GM12892 (cell line): ENCODE data around the gene INPP4B.

Experiments
- DNase-seq: peaks from one replicate; pipeline ENCODE4 v3.0.0; 2011; ENCODE audit not compliant: insufficient read length
- FAIRE-seq: peaks from 2 replicates; lab custom pipeline; 2011; peaks lifted over from hg19 to GRCh38; lab: Jason Lieb, UNC
- POLR2A ChIP-seq: IDR thresholded peaks from 2 replicates; pipeline ENCODE4 v1.6.1; 2011; ENCODE audit warnings: low read depth, low read length, control low read depth
- POLR2AphosphoS5 ChIP-seq: IDR thresholded peaks from 2 replicates; pipeline ENCODE4 v1.6.1; 2011; ENCODE audit warnings: low read depth, low read length, control low read depth
- TAF1 ChIP-seq: IDR thresholded peaks from 2 replicates; pipeline ENCODE4 v1.6.1; 2011; ENCODE audit warnings: low read depth, mild to moderate bottlenecking, control low read depth, low read length, borderline replicate concordance

The INPP4B gene

DNA sequence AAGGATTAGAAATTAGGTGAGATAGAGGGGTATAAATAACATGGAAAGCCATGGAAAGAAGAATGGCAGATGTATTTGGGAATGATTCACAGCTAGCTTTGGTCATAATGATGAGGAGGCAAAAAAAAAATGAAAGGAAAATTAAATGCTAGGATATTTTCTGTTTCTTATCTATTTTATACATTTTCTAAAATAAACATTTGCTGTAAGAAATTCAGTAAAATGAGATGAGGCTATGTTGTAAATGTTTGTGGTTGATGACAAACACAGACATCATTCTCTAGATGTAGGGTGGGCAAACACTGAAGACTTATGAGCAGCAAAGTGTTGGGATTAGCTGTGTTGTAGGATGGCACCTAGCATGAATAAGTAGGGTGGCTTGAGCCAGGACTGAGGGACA lies 802.6 kb downstream of the INPP4B start:
- DNase-seq (no peak), FAIRE-seq (no peak)
- no peak for TF ChIP-seq POLR2A
- no peak for TF ChIP-seq POLR2AphosphoS5
- no peak for TF ChIP-seq TAF1

DNA sequence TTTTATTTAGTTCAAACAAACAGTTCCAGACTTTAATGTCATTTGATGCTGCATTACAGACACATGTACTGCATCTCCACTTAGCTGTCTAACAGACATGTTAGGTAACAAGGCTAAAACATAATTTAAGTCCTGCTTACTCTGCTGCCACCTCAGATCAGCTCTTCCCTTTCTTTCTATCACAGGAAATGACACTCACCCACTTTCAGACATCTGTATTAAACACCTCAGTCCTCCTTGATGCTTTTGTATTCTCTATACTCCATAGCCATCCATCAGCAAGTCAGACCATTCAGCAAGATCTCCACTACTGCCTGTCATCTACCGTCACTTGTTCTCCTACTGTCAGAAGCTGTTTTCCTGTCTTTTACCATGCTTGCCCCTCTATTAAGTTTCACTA lies 804.3 kb downstream of the INPP4B start:
- TF ChIP-seq TAF1 (no peak), POLR2A (no peak), POLR2AphosphoS5 (no peak)
- no peak for FAIRE-seq

DNA sequence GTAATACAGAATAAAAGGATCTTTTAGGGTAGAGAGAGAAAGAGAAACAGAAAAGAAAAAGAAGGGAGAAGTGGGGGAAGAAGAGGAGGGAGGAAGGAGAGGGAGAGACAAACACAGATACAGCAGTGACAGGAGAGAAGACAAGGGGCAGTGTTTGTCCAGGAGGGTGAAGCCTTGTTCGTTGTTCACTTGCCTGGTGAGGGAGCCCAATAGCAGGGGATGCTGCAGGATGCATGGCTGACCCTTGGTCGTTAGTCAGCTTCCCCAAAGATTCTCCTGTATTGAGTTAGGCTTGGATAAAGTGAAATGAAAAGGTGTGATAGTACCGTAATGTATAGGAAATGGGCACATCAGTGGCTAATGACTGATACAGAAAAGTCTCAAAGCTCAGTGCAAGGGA lies 806.1 kb downstream of the INPP4B start:
- FAIRE-seq (no peak), DNase-seq (no peak)
- TF ChIP-seq POLR2A = no peak
- no peak for TF ChIP-seq TAF1
- no peak for TF ChIP-seq POLR2AphosphoS5

More for the DNA sequence above, 804.3 kb downstream of the INPP4B start:
- no peak for DNase-seq

DNA sequence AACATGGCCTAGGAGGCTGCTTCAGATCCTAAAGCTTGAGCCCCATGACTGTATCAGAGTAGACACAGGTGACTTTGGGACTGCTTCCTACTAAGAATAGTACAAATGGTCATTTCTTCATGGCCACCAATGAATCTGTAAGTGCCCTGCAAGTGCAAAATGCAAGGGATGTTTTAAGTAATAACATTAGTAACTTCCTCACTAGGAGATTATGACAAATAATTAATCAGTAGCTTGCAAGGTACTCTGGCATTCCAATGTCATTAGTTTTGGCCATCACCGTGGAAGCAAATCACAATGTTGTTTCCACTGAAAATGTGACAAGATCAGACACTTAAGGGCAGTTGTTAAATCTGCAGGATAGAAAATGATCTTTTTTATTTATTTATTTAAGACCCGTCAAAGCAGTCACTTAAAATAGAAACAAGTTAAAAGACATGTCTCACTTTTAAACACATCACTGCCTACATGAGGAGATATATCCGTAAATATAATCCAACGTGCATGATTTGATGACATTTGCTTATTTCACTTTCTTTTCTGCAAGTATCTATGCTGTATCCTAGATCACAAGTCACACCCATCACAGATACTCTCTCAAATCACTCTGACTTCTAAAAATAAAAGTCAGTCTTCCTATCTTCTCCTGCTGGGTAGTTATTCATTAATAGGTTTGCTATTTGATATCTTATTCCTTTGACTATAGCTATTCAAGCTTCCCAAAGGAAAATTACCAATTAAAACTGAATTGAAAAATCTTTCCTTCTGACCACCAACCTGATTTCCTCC lies 809.1 kb downstream of the INPP4B start:
- DNase-seq (no peak), FAIRE-seq (no peak)
- TF ChIP-seq TAF1 = no peak
- TF ChIP-seq POLR2A = no peak
- no peak for TF ChIP-seq POLR2AphosphoS5

DNA sequence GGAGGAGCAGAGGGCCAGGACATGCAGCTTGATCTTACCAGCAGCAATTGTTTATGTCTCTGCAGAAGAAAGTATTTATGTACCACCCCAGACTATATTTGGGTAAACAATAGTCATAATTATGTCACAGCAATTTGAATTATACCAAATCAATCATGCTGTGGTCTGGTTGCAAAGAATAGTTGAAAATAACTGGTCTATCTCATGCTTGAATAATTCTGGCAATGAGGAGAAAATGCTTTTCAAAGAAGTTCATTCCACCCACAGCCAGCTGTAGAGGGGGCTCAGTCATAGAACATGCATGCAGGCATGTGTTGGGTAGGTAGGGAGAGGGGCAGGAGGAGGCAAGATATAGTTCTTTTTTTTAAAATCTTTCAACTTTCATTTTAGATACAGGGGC lies 810.5 kb downstream of the INPP4B start:
- FAIRE-seq (no peak), DNase-seq (no peak)
- TF ChIP-seq POLR2A (no peak), POLR2AphosphoS5 (no peak), TAF1 (no peak)

DNA sequence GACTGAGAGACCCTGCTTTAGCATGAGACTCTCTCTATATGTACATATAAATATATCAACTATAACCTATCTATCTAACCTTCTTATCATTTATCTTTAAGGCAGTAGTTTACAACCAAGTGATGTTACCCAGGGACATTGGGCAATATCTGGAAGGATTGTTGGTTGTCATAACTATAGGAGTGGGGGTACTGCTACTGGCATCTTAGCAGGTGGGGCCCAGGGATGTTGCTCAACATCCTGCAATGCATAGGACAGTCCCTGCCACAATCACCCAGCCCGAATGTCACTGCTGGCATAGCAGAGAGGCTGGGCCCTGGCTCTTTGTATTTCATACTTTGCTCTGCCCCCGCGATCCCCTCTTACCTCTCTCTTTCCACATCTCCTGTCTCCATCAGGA lies 812.0 kb downstream of the INPP4B start:
- FAIRE-seq (no peak), DNase-seq (no peak)
- TF ChIP-seq POLR2AphosphoS5 (no peak), TAF1 (no peak), POLR2A (no peak)

DNA sequence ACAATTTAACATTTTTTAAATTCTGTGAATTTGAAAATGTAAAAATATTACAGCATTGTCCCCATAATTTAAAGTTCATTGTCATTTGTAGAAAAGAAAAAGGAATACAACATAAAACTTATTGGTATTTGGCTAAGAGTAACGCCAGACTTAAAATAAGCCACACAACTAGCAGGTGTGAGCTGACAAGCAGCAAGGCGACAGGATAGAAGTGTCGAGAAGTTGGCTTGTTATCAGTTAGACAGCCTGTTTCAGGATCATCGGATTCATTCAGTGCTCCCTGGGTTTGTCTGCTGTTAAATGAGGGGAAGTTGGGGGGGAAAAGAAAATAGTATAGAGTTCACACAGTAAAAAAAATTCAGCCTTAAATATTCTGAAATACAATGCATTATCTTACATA lies 816.1 kb downstream of the INPP4B start:
- no peak for TF ChIP-seq TAF1
- TF ChIP-seq POLR2AphosphoS5 = no peak
- no peak for TF ChIP-seq POLR2A
- DNase-seq (no peak), FAIRE-seq (no peak)

DNA sequence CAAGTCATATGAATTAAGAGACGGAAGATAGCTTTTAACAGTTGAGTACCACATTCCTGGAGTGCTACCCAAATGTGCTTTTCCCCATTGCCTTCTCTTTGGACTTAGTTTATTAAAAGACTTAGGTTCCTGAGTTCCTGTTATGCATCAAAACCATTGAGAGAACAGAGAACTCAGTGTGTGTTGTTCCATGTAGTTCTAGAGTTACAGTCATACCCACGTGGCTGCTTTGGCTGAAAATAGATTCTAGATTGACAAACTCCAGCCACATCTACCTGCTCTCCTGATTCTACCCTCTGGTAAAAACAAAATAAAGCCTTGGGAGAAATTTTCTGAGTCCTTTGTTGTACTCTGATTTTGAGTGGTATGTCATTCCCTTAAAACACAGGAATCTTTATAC lies 824.3 kb downstream of the INPP4B start:
- DNase-seq (no peak), FAIRE-seq (no peak)
- TF ChIP-seq POLR2AphosphoS5 = no peak
- TF ChIP-seq POLR2A = no peak
- TF ChIP-seq TAF1 = no peak

DNA sequence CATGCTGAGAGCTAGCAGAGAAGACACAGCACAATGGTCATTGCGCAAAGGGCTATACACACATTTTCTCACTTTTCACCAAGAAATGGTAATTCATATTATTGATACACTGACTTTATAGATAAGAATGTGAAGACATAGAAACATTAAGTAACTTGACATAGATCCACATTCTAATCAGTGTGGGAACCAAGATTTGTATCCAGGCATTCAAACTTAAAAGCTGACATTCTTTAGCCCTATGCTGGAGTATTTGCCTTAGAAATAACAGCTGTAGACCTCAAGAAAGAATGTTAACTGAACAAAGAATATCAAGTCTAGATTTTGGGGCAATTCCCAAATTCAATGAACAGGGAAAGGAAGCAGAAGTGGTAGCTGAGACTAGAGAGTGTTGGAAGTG lies 824.9 kb downstream of the INPP4B start:
- DNase-seq (no peak), FAIRE-seq (no peak)

DNA sequence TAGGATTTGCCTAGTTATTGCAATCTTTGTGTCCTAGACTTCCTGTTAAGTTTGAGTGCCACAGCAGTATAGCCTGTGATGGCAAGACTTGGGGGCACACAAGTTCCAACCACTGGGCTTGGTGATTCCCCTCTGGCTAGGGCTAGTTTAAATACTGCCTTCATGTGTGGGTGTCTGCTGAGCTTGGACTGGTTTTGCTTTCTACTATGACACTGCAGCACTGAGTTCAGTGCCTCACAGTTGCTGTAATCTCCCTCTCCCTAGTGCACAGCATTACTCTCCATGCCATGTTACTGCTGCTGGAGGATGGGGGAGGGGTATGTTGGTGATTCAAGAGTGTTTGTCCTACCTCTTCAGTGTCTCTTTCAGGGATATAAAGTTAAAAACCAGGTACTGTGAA lies 830.1 kb downstream of the INPP4B start:
- FAIRE-seq (no peak), DNase-seq (no peak)
- no peak for TF ChIP-seq POLR2A
- no peak for TF ChIP-seq TAF1
- TF ChIP-seq POLR2AphosphoS5 = no peak

More for the DNA sequence above, 824.9 kb downstream of the INPP4B start:
- TF ChIP-seq POLR2A = no peak
- no peak for TF ChIP-seq TAF1
- no peak for TF ChIP-seq POLR2AphosphoS5

DNA sequence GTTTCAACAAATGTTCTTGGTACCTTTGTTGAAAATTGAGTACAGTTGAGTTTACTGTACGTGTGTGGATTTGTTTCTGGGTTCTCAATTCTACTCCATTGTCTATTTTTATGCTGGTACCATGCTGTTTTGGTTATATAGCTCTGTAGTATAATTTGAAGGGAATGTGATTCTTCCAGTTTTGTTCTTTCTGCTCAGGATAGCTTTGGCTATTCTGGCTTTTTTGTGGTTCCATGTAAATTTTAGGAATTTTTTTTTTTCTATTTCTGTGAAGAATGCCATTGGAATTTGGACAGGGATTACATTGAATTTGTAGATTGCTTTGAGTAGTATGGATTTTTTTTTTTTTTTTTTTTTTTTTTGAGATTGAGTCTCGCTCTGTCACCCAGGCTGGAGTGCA lies 836.4 kb downstream of the INPP4B start:
- FAIRE-seq = no peak
- TF ChIP-seq POLR2A = no peak
- TF ChIP-seq POLR2AphosphoS5 = no peak
- TF ChIP-seq TAF1 = no peak

DNA sequence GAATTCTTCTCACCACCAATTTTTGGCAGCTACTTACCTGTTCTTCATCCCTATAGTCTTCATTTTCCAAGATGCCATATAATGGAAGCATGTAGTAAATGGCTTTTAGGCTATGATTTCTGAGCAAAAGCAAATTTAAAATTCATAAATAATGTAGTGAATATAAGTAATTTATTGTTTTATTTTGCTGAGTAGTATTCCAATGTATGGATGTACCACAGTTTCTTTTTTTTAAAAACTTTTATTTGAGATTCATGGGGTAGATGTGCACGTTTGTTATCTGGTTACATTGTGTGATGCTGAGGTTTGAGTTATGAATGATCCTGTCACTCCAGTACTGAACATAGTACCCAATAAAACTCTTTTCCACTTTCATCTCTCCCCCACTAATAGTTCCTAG lies 840.6 kb downstream of the INPP4B start:
- TF ChIP-seq TAF1 (no peak), POLR2AphosphoS5 (no peak), POLR2A (no peak)
- DNase-seq (no peak), FAIRE-seq (no peak)

More for the DNA sequence above, 836.4 kb downstream of the INPP4B start:
- no peak for DNase-seq
